Cortex of kidney (tissue), 1 donor: ENCODE measurements around the gene KCNMB4.

Source experiments
- DNase-seq: peaks from one replicate; lab custom pipeline; 2025; lab: John Stamatoyannopoulos, UW

Gene KCNMB4

GRCh38 chr12:70443062-70443673 is 77.1 kb downstream of the KCNMB4 start:
- no peak for DNase-seq

GRCh38 chr12:70444903-70445302 is 78.8 kb downstream of the KCNMB4 start:
- no peak for DNase-seq

GRCh38 chr12:70448371-70448770 is 82.3 kb downstream of the KCNMB4 start:
- no peak for DNase-seq

GRCh38 chr12:70449074-70449752 is 83.1 kb downstream of the KCNMB4 start:
- DNase-seq: no peak

GRCh38 chr12:70449753-70450341 is 83.8 kb downstream of the KCNMB4 start:
- DNase-seq: no peak

DNA sequence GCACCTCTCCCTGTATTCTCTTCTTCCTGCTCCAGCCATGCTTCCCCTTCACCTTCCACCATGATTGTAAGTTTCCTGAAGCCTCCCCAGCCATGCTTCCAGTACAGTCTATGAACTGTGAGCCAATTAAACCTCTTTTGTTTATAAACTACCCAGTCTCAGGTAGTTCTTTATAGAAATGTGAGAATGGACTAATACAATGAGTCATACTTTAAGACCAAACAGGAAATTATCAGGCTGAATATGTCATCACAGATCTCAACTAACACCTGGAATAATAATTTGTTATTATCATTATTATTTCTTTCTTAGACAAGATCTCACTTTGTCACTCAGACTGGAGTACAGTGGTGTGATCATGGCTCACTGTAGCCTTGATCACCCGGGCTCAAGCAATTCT is 85.4 kb downstream of the KCNMB4 start:
- DNase-seq: no peak

DNA sequence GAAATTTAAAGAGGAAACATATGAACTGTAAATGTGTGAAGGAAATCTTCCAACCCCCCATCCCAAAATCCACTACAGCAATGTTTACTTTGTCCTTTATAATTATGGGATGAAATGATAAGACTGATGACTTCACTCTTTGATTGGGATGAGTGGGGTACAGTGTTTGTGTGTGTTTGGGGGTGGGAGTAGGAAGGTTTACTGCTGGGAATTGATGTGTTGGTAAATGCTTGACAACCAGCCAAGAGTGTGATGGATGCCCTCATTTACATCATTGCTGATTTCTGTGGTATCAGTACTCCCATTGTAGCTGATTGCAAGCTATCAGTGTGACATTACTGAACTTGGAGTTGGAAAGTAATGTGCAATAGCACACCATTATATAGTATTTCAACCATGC is 90.9 kb downstream of the KCNMB4 start:
- no peak for DNase-seq

GRCh38 chr12:70459786-70460185 is 93.7 kb downstream of the KCNMB4 start:
- DNase-seq: no peak

GRCh38 chr12:70463997-70464396 is 97.9 kb downstream of the KCNMB4 start:
- DNase-seq: no peak

DNA sequence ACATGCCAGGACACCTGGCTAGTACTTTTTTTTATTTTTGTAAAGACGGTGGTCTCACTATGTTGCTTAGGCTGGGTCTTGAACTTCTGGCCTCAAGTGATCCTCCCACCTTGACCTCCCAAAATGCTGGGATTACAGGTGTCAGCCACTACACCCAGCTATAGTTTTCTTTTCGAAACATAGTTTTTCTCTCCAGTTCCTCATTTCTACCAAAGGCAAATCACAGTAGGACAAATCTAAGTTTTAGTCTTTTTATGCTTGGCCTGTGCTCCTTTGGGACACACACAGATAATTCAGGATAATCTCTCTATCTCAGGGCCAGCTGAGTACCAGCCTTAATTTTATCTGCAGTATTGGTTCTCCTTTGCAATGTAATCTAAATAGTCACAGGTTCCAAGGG is 100.7 kb downstream of the KCNMB4 start:
- DNase-seq: no peak

DNA sequence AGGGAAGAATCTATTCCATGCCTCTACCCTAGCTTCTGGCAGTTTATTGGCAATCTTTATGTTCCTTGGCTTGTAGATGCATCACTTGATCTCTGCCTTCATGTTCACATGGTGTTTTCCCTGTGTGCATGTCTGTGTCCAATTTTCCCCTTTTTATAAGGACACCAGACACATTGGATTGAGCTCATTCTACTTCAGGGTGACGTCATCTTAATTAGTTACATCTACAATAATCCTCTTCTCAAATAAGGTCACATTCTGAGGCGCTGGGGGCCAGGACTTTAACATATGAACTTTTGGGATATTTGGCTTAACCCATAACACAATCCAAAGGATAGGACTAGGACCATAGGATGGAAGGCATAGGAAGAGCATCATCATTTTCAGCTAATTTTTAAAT is 101.4 kb downstream of the KCNMB4 start:
- no peak for DNase-seq

- DNase-seq: no peak
Observed at GRCh38 chr12:70467918-70468733, 102.0 kb downstream of the KCNMB4 start.

- DNase-seq: no peak
Observed at GRCh38 chr12:70468741-70469140, 102.7 kb downstream of the KCNMB4 start.

- no peak for DNase-seq
Observed at GRCh38 chr12:70469221-70469820, 103.2 kb downstream of the KCNMB4 start.

DNA sequence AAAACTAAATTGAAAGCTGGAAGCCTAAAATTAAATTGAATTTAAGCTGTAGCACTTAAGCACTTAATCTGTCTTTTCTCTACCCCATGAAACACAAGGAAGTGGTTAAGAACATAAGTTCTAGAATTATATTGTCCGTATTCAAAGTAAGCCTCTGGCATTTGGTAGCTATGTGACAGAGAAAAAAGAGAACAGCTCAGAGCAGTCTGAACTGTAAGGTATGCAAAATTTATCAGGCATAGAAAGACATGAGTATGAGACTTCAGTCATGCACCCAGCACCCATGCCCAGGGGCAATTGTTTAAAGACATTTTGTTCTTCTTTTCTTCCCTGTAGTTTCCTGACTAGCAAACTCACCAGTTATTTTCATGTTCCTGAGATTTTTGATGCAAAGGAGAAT is 116.7 kb downstream of the KCNMB4 start:
- no peak for DNase-seq
